Inferior parietal cortex (tissue), 1 donor: ENCODE results near the gene CCDC149.

Source experiments
- DNase-seq: peaks from one replicate; pipeline ENCODE4 v3.0.0-alpha.2; 2016; ENCODE audit errors: extremely low spot score

The CCDC149 gene

GRCh38 chr4:24777536-24778463 lies 135.0 kb downstream of the CCDC149 start:
- no peak for DNase-seq

- no peak for DNase-seq
These were observed 137.1 kb downstream of the CCDC149 start for GRCh38 chr4:24775750-24776149.

GRCh38 chr4:24775032-24775605 lies 137.7 kb downstream of the CCDC149 start:
- no peak for DNase-seq

GRCh38 chr4:24774452-24774851 lies 138.4 kb downstream of the CCDC149 start:
- no peak for DNase-seq

DNA sequence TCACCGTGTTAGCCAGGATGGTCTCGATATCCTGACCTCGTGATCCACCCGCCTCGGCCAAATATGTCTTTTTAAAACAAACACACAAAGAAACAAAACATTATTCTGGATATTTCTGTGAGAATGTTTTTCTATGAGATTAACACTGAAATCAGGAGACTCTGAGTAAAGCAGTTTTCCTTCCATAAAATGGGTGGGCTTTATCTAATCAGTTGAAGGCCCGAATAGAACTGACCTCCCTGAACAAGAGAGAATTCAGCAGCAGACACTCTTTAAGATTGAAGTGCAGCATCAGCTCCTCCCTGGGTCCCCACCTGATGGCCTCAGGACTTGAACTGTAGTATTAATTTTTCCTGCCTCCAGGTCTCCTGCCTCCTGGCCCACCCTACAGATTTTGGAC lies 139.9 kb downstream of the CCDC149 start:
- no peak for DNase-seq

DNA sequence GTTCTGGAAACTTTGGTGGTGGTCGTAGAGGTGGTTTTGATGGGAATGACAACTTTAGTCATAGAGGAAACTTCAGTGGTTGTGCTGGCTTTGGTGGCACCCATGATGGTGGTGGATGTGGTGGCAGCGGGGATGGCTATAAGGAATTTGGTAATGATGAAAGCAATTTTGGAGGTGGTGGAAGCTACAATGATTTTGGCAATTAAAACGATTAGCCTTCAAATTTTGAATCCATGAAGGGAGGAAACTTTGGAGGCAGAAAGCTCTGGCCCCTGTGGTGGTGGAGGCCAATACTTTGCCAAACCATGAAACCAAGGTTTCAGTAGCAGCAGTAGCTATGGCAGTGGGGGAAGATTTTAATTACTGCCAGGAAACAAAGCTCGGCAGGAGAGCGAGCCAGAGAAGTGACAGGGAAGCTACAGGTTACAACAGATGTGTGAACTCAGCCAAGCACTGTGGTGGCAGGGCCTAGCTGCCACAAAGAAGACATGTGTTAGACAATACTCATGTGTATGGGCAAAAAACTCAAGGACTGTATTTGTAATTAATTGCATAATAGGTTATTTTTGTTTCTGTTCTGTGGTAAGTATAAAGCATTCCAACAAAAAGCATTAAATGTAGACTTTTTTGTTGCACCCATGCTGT lies 140.7 kb downstream of the CCDC149 start:
- no peak for DNase-seq

- DNase-seq, result no peak
These were observed 141.6 kb downstream of the CCDC149 start for GRCh38 chr4:24771241-24771640.

DNA sequence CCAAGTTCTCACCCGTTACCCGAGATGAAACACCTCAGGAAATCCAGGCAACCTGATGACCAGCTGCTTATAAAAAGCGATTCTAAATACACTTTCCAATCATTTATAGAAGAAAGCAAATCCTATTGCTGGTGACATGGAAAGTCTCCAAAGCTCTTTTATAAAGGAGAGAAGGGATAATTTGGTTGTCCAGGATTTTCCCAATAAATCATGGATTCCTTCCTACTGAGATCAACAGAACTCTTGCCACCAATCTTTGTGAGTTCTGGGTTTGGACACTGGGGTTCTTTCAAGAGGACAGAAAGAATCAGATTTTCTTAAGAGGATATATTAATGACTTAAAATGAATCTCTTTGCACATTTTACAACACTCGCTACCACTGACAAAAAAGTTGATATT lies 142.2 kb downstream of the CCDC149 start:
- DNase-seq, result no peak

DNA sequence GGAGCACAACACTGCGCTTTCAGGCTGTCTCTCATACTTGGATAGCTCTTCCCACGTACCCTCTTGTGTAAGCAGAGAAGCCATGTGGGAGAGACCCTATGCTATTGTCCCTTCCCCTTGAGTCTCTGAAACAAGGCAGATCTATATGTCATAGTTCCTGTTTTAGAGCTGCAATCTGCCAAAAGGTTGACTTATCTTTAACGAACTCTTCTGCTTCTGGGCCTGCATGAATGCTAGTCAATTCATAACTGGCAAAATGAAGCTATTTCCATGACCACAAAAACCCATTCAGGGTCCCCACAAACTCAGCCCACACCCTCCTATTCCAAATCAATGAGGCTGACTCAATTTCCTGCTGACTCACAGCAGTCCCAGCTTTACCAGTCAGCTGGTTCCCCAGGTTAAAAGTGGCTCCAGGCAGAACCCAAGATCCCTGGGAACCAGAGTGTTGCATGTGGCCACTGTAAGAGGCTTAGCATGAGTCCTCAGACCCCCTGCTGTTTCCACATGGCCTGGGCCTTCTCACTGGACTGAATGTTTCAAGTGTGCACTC lies 142.7 kb downstream of the CCDC149 start:
- DNase-seq, result no peak

GRCh38 chr4:24769571-24769970 lies 143.3 kb downstream of the CCDC149 start:
- no peak for DNase-seq

- no peak for DNase-seq
These were observed 144.2 kb downstream of the CCDC149 start for GRCh38 chr4:24768604-24769003.

GRCh38 chr4:24768006-24768405 lies 144.8 kb downstream of the CCDC149 start:
- no peak for DNase-seq

GRCh38 chr4:24765376-24765988 lies 147.4 kb downstream of the CCDC149 start:
- no peak for DNase-seq

GRCh38 chr4:24764345-24764744 lies 148.5 kb downstream of the CCDC149 start:
- DNase-seq, result no peak

DNA sequence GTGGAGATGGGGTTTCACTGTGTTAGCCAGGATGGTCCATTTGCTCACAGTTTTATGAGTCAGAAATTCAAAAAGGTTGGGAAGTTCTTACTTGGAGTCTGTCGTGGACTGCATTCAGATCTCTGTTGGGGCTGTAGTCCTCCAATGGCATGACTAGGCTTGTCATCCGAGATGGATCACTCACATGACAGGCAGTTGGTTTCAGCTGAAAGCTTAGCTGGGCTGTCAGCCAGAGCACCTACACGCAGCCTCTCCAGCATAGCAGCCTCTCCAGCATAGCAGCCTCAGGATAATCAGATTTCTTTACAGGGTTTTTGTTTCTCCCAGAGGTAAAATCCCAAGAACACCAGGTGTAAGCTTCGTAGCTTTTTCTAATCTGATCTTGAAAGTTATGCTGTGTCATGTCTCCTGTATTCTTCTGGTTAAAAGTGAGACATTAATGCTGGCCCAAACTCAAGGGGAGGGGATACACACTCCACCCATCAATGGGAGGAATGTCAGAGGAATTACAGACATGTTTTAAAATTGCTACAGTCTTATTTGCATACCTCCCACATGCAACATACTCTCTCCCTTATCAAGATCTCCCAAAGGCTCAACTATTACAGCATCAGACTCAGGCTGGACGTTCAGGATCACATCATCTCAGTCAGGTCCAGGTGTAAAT lies 149.1 kb downstream of the CCDC149 start:
- DNase-seq, result no peak
